ENCODE measurements around the gene TEX28.
"Not testable (repeated sequence)": the region's sequence is repeated elsewhere in the genome, so short reads cannot be mapped to it uniquely, and the experiment has no call there.

TEX28 gene

GRCh38 chrX:154294791-154295574 is at the start of gene TEX28:
TEX28 (minus strand) TSS chrX:154295124; CDS start chrX:154292117, 3,007 bp downstream.
- DNase-seq (ENCODE audit: insufficient read length, low spot score), result no peak
- FAIRE-seq, result no peak

- DNase-seq (ENCODE audit: insufficient read length, low spot score); FAIRE-seq: not testable (repeated sequence)
These were observed 48.7 kb upstream of the TEX28 start for GRCh38 chrX:154343620-154344019.

DNA sequence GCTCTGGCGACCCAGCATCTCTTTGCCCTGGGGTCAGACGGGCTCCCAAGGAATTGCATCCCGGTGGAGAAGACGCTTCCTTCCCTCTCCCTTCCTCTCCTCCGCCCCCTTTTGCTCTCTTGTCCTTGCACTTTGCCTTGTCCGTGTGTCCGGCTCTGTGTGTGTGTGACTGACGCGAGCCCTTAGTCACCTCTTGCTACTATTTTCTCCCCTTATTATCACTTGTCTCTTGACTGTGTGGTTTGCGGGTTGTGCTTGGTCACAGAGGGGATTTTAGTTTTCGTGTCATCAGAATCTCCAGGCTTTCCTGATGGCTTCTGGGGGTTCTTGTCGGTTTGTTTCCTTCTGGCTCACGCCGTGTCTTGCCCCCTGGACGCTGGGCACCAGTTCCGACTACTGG is 48.1 kb upstream of the TEX28 start:
- not testable (repeated sequence) for DNase-seq (ENCODE audit: insufficient read length, low spot score)
- peak; percentile 100 for FAIRE-seq

DNA sequence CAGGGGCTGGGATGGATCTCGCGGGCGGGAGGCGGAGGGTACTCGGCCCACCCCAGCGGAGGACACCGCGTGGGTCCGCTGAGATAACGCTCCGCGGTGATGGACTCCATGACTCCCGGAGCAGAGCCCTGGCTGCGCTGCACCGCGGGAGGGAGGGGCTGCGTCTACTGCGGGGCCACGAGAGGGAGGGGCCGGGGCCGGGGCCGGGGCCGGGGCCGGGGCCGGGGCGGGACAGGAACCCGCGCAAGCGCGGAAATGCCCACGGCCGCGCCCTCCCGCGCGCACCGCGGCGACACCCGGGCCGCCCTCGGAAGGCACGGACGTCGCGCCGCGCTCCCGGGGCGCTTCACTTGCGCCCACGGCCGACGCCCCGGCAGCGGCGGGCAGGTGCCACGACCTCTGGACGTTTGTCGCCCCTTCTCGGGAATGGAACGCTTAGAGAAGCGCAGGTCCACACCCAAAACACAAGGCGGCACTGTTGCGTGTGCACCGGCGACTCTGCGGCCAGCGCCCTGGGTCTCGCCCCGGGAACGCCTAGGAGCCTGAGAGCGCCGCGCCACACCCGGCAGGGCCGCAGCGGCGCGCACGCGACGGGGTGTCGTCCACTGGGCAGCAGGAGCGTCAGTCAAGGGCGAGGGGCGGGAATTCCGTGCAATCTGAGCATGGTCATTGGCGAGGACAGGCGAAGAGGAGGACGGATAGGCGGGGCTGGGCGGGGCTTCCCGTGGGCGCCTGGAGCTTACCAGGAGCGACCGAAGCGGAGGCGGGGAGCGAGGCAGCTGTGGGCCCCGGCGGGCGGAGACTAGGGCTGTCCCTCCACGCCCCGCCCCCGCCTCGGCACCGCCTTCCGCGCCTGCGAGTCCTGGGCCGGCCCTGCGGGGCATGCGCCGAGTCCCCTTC is 46.7 kb upstream of the TEX28 start:
- not testable (repeated sequence) for FAIRE-seq; DNase-seq (ENCODE audit: insufficient read length, low spot score)

DNA sequence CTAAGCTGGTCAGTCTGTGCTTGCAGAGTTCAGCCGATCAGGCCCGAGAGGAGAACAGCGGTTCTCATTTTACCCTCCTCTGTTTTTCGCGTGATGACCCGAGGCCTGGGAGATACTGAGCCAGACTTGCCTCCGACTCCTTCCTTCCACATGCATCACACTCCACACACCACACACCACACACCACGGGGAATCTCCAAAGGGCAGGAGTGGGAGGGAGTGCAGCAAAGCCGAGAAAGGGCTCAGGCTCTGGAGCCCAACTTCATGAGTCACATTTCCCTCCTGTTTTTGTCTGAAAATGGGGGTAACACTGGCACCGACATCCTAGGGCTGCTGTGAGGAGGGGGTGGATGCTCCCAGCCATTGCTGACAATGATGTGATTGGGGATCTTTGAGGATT is 39.6 kb upstream of the TEX28 start:
- FAIRE-seq (no peak), DNase-seq (ENCODE audit: insufficient read length, low spot score) (no peak)

- FAIRE-seq, result peak; percentile 97
These were observed 38.9 kb upstream of the TEX28 start for GRCh38 chrX:154333837-154334271.

GRCh38 chrX:154333116-154333515 is 38.2 kb upstream of the TEX28 start:
- FAIRE-seq (no peak), DNase-seq (ENCODE audit: insufficient read length, low spot score) (no peak)

More at GRCh38 chrX:154333837-154334271, 38.9 kb upstream of the TEX28 start:
- DNase-seq (ENCODE audit: insufficient read length, low spot score), result peak; percentile 28

- DNase-seq (ENCODE audit: insufficient read length, low spot score) (no peak), FAIRE-seq (no peak)
These were observed 37.6 kb upstream of the TEX28 start for GRCh38 chrX:154332561-154332960.

- no peak for FAIRE-seq
- no peak for DNase-seq (ENCODE audit: insufficient read length, low spot score)
These were observed 34.4 kb upstream of the TEX28 start for GRCh38 chrX:154329294-154329693.

DNA sequence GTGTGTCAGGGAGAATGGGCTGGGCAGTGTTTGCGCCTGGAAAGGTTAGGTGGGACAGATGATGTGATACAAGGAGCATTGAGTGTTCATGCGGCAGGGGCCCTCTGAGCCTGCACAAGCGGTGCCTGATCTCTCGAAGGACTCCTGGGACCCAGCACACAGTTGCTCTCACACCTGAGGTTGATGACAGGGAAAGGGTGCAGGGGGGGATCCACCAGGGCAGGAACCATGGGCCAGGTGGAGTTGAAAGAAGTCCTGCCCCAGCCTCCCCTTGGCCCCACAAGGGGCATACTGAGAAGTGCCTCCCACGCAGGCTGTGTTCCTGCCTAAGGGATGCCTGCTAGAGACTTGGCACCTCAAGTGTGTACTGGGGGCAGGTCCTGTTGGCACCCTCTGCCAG is 33.7 kb upstream of the TEX28 start:
- FAIRE-seq (no peak), DNase-seq (ENCODE audit: insufficient read length, low spot score) (no peak)

DNA sequence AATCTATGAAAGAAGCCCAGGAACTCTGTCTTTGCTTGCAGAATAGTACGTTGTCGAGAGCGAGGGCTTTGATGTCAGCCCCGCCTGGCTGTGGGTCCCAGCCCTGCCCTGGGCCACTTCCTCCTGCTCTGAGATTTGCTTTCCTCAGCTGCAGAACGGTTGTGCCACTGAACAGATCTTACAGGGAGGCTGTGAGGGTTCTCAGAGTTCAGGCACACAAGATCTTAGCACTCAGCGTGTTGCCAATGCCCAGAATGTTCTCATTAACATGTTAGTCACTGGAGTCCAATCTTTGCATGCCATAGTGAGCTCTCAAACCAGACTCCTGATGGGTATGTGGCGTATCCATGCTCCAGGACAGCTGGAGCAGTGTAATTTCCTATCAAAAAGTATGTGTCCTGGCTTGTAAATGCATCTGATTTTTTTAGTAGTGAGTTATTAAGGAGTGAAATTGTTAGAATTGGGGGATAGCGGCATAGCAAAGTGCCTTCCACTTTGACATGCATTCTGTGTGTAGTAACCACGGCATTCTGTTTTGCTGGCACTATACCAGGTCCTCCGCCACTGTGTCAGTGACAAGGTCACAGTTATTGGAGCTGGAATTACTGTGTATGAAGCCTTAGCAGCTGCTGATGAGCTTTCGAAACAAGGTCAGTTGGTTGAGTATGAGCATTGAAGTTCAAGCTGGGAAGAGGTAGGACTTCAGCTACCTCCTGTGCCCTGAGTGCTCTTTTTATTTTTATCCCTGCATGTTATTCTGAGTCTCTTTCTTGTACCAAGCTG is 32.3 kb upstream of the TEX28 start:
- DNase-seq (ENCODE audit: insufficient read length, low spot score) (no peak), FAIRE-seq (no peak)

GRCh38 chrX:154325541-154325940 is 30.6 kb upstream of the TEX28 start:
- DNase-seq (ENCODE audit: insufficient read length, low spot score), result no peak
- FAIRE-seq, result no peak

- FAIRE-seq, result no peak
- DNase-seq (ENCODE audit: insufficient read length, low spot score), result no peak
These were observed 28.6 kb upstream of the TEX28 start for GRCh38 chrX:154323537-154323936.

- DNase-seq (ENCODE audit: insufficient read length, low spot score), result no peak
- FAIRE-seq, result no peak
These were observed 28.0 kb upstream of the TEX28 start for GRCh38 chrX:154322890-154323289.

GRCh38 chrX:154321594-154321993 is 26.7 kb upstream of the TEX28 start:
- no peak for FAIRE-seq

DNA sequence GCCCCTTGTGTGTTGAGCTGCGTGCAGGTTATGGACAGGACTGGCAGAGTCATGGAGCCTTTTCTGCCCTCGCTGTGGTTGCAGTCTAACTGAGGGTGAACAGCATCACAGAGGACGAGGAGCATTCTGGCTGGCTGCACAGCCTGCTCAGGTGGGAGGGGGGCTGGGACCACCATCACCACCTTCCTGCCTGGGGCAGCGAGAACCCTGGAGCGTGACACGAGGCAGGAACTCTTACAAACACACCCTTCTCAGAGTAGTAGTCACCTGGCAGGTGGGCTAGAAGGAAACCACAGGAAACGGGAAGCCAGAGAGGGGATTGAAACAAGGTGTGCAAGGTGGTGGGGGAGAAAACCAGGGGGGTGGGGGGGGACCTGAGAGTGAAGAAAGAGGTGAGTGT is 26.2 kb upstream of the TEX28 start:
- DNase-seq (ENCODE audit: insufficient read length, low spot score), result no peak
- no peak for FAIRE-seq

More at GRCh38 chrX:154321594-154321993, 26.7 kb upstream of the TEX28 start:
- DNase-seq (ENCODE audit: insufficient read length, low spot score), result no peak

- FAIRE-seq, result no peak
These were observed 25.5 kb upstream of the TEX28 start for GRCh38 chrX:154320406-154320805.

GRCh38 chrX:154317391-154317995 is 22.6 kb upstream of the TEX28 start:
- no peak for FAIRE-seq

More at GRCh38 chrX:154320406-154320805, 25.5 kb upstream of the TEX28 start:
- no peak for DNase-seq (ENCODE audit: insufficient read length, low spot score)

GRCh38 chrX:154315416-154315815 is 20.5 kb upstream of the TEX28 start:
- DNase-seq (ENCODE audit: insufficient read length, low spot score) (no peak), FAIRE-seq (no peak)

More at GRCh38 chrX:154317391-154317995, 22.6 kb upstream of the TEX28 start:
- DNase-seq (ENCODE audit: insufficient read length, low spot score), result no peak

GRCh38 chrX:154313147-154313546 is 18.2 kb upstream of the TEX28 start:
- DNase-seq (ENCODE audit: insufficient read length, low spot score) (no peak), FAIRE-seq (peak; percentile 11)

Data from GM19239 (cell line).